K562 (cell line): Measurements from ENCODE around the gene PPP1R14C. TPM values are rescaled to one million over a fixed set of nuclear protein-coding genes. Genes with fewer than 3 reads are reported as not detected.

Experiments
- ATAC-seq: fragments of 200-7000 bp; cut with Tn5 transposase; 3 replicates; pipeline ENCODE4 v1.9.1; 2020; ENCODE audit warnings: moderate library complexity
- BruUV-seq: library from RNA; stranded (reverse); fragments of 400-500 nt; replicated peaks from 2 replicates; lab custom pipeline; 2021; lab: Mats Ljungman, UMichigan
- CTCF ChIA-PET: fragments of 300-600 bp; formaldehyde crosslinking; extraction: SDS; loops from one replicate; lab custom pipeline; 2021; ENCODE audit warnings: low intra/inter-chr PET ratio; lab: Yijun Ruan, JAX
- POLR2A ChIA-PET: fragments of 300-600, 350-650 bp; sonication (Branson Sonifier 250); formaldehyde crosslinking; extraction: SDS; loops from one replicate; lab custom pipeline; 2021; ENCODE audit warnings: antibody characterized with exemption, inconsistent platforms; lab: Yijun Ruan, JAX
- DNase-seq, 4 experiments: peaks; one replicate each; pipeline versions ENCODE4 v3.0.0 to v3.0.0-alpha.2; 2011 to 2018; ENCODE audit warnings: low spot score in 3 of 4, mixed read lengths in 3 of 4; ENCODE audit errors: extremely low read depth in 1 of 4
- FAIRE-seq: peaks from 2 replicates; lab custom pipeline; 2011; peaks lifted over from hg19 to GRCh38; lab: Jason Lieb, UNC
- H2AFZ ChIP-seq: 2 replicates; pipeline ENCODE4 v1.6.0; 2011; ENCODE audit warnings: low read depth, low read length, control low read depth, inconsistent platforms
- H3K27ac ChIP-seq: fragments of 200-600 bp; 3 replicates; pipeline ENCODE4 v1.8.0; 2011; ENCODE audit warnings: low read depth, mild to moderate bottlenecking, control low read depth, inconsistent platforms, low read length, moderate library complexity, mixed read lengths; ENCODE audit errors: extremely low read depth
- H3K27me3 ChIP-seq, 2 experiments: fragments of 300-600 bp in 1 of 2; 2 replicates in 1 of 2; 3 replicates in 1 of 2; pipeline versions ENCODE4 v1.6.0 to v1.8.0; 2011; ENCODE audit warnings: inconsistent platforms in 2 of 2, low read length in 2 of 2, mild to moderate bottlenecking in 1 of 2, mixed read lengths in 1 of 2, moderate library complexity in 1 of 2; ENCODE audit not compliant: control insufficient read depth in 2 of 2, insufficient read depth in 2 of 2
- H3K36me3 ChIP-seq: fragments of 300-600 bp; 3 replicates; pipeline ENCODE4 v1.8.0; 2011; ENCODE audit warnings: mild to moderate bottlenecking, low read length, inconsistent platforms; ENCODE audit not compliant: control insufficient read depth, insufficient read depth
- H3K4me1 ChIP-seq, 2 experiments: fragments of 200-600 bp in 1 of 2; replicated peaks in 1 of 2; 2 replicates in 1 of 2; 3 replicates in 1 of 2; pipeline versions ENCODE4 v1.5.1 to v1.8.0; 2011; ENCODE audit warnings: inconsistent platforms in 2 of 2, low read length in 2 of 2, mild to moderate bottlenecking in 1 of 2, mixed read lengths in 1 of 2, moderate library complexity in 1 of 2; ENCODE audit not compliant: control insufficient read depth in 2 of 2, insufficient read depth in 2 of 2
- H3K4me2 ChIP-seq: 2 replicates; pipeline ENCODE4 v1.6.1; 2011; ENCODE audit warnings: low read length, control low read depth, inconsistent platforms, mixed read lengths; ENCODE audit not compliant: insufficient read depth
- H3K4me3 ChIP-seq: fragments of 200-600 bp; sonication (generic), shearing (Covaris generic); 2 replicates; pipeline ENCODE4 v1.5.1; 2016; ENCODE audit warnings: control low read depth, inconsistent platforms
- H3K79me2 ChIP-seq: fragments of 200-600 bp; 3 replicates; pipeline ENCODE4 v1.8.0; 2011; ENCODE audit warnings: low read length, inconsistent platforms; ENCODE audit not compliant: control insufficient read depth, insufficient read depth
- H3K9ac ChIP-seq, 2 experiments: 2 replicates each; pipeline versions ENCODE4 v1.6.0 to v1.6.1; 2011; ENCODE audit warnings: low read depth in 2 of 2, low read length in 2 of 2, control low read depth in 1 of 2, inconsistent platforms in 1 of 2, mild to moderate bottlenecking in 1 of 2, mixed read lengths in 1 of 2; ENCODE audit not compliant: insufficient read depth in 1 of 2
- H3K9me1 ChIP-seq: one replicate; pipeline ENCODE4 v1.6.0; 2011; ENCODE audit warnings: inconsistent platforms, mild to moderate bottlenecking, low read length, moderate library complexity; ENCODE audit not compliant: control insufficient read depth, insufficient read depth
- H3K9me3 ChIP-seq: replicated peaks from 2 replicates; pipeline ENCODE4 v1.5.1; 2011; ENCODE audit warnings: low read depth, low read length, inconsistent platforms; ENCODE audit not compliant: control insufficient read depth, insufficient read depth
- H4K20me1 ChIP-seq: replicated peaks from 2 replicates; pipeline ENCODE4 v1.6.1; 2011; ENCODE audit warnings: low read length, inconsistent platforms, mixed read lengths; ENCODE audit not compliant: control insufficient read depth, insufficient read depth
- CTBP1 ChIP-seq: fragments of 450-650 bp; IDR thresholded peaks from 2 replicates; pipeline ENCODE4 v1.6.1; 2016; ENCODE audit warnings: borderline replicate concordance
- ESRRB ChIP-seq: fragments of 250-450 bp; sonication (Bioruptor Pico); IDR thresholded peaks from 2 replicates; pipeline ENCODE4 v1.5.0; 2020; ENCODE audit warnings: mild to moderate bottlenecking, moderate library complexity, borderline replicate concordance
- FOXA3 ChIP-seq, 2 experiments: fragments of 450-650 bp in 1 of 2; sonication (generic) in 1 of 2; formaldehyde crosslinking; IDR thresholded peaks in 1 of 2; conservative IDR thresholded peaks in 1 of 2; 2 replicates each; pipeline versions ENCODE4 v1.4.0 to v1.8.0; 2020 to 2022; ENCODE audit warnings: mild to moderate bottlenecking in 2 of 2, missing genetic modification reagents in 1 of 2
- OTX1 ChIP-seq: fragments of 450-650 bp; formaldehyde crosslinking; IDR thresholded peaks from 2 replicates; pipeline ENCODE4 v1.4.0; 2022; ENCODE audit warnings: mild to moderate bottlenecking
- SPI1 ChIP-seq: IDR thresholded peaks from 2 replicates; pipeline ENCODE4 v1.6.1; 2011; ENCODE audit warnings: low read depth, low read length, control low read depth, borderline replicate concordance
- TCFL5 ChIP-seq: fragments of 250-450 bp; sonication (Bioruptor Pico); conservative IDR thresholded peaks from 2 replicates; pipeline ENCODE4 v1.6.1; 2021; ENCODE audit warnings: mild to moderate bottlenecking, moderate library complexity, matching md5 sums
- WGBS: fragments of 100-300 bp; shearing (Covaris generic); methylation state at CpG from one replicate; pipeline ENCODE4 v1.1.6; 2016; ENCODE audit warnings: low coverage, mixed read lengths; ENCODE audit not compliant: insufficient coverage; ENCODE audit errors: missing lambda C conversion rate; 5-methylcytosine and 5-hydroxymethylcytosine counted together
- in situ Hi-C: fragments of 300-500 bp; cut with MboI; formaldehyde crosslinking; loops from 4 replicates; pipeline ENCODE4 v1.15.0; 2018; ENCODE audit warnings: inconsistent platforms, mixed read lengths
- intact Hi-C: fragments of 100-400 bp; cut with micrococcal nuclease; formaldehyde crosslinking; loops from 2 replicates; pipeline ENCODE4 v1.14.2; 2022
- polyA plus RNA-seq, 8 experiments: library from polyadenylated mRNA; depleted of rRNA in 4 of 8; stranded (reverse) in 5 of 8; unstranded in 3 of 8; fragments of >200 nt; fragmentation: Nextera tagmentation in 2 of 8; fragmentation: Illumina TruSeq in 1 of 8; extraction: Ambion mirVana in 2 of 8; extraction: Trizol in 1 of 8; gene quantifications; 2 replicates each; pipeline versions ENCODE4 v1.2.1 to v1.2.3, GENCODE V29; 2011 to 2014; ENCODE audit warnings: inconsistent platforms in 1 of 8, missing spikeins in 1 of 8
- total RNA-seq, 7 experiments: library from RNA; depleted of rRNA in 6 of 7; stranded (reverse); fragments of >200 nt in 6 of 7; fragmentation: Illumina TruSeq in 2 of 7; extraction: Trizol in 2 of 7; gene quantifications; 2 replicates each; pipeline versions ENCODE4 v1.2.1 to v1.2.3, GENCODE V29; 2011 to 2021; ENCODE audit warnings: low replicate concordance in 1 of 7

Gene PPP1R14C
- total and polyA plus RNA-seq, 9 of the 15 experiments (the other 6 are each of a cell fraction or from before 2014, with no cell fraction given) = 4.5 to 16.6 (median 11.9) TPM

DNA sequence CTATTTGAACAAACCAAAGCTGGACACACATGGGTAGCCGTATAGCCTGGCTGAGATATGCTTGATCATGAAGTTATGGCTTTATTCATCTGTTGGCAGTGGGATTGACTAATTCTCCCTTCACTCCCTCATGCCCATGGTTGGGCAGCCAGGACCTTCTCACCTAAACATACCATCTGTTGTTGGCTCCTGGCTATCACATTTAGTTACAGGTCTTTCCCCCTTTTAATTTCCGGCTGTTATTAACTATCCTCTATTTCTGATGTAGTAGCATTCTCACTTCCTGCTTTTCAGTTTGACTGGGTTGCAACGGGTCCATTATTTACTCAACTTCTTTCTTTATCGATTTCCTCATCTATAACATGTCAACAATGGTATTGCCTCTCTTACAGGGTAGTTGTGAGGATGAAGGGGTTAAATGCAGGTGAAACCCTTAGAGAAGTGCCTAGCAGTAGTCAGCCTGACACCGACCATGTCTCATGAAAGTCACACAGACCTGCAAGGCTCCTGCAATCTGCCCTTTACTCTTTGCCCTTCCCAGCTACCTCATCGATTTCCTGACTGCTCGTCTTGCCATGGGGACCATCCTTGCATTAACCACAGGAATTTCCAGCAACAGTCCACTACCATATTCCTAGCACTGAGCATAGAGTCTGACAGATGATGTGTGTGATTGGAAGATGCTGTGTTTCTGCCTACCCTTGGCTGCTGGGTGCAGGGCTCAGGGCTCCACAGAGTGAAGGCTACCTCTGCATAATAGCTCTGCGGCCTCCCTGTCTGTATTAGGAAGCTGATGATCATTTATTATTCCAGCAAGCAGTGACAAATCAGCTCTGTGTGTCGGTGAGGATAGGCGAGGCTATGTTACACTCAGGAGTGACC, 42.2 kb downstream of the PPP1R14C start:
- no peaks in the 10 kb centered on the region for H3K27me3 ChIP-seq
- H3K9me3 ChIP-seq = no peaks in the 10 kb centered on the region
- peaks cover 2% of the 10 kb centered on the region; the same call in 1 of the 3 replicates for H3K79me2 ChIP-seq
- no peak for FAIRE-seq
- no peak overlapping the region for H3K4me3 ChIP-seq
- in situ Hi-C loops (no loop called here), intact Hi-C loops (loop anchor here (5.0 kb wide), 1 partner anchor 103 kb away; no protein-coding TSS in a partner anchor)
- ChIA-PET POLR2A (interaction anchor here (1.4 kb wide), 1 partner anchor 10 kb away, joined by 4 read pairs; no protein-coding TSS in a partner anchor), CTCF (no interaction called here)
- no peaks in the 10 kb centered on the region for H3K36me3 ChIP-seq
- peaks cover 15 to 32% of the 10 kb centered on the region in 2 experiments; a peak in 4 of 5 replicates for H3K4me1 ChIP-seq
- H3K9ac ChIP-seq = no peak overlapping the region; a peak in 1 of 4 replicates
- H2AFZ ChIP-seq = no peak overlapping the region
- TF ChIP-seq ESRRB (CRISPR knock-in tag) (no peak), TCFL5 (CRISPR knock-in tag) (no peak), SPI1 (0 out of 2 replicates have a peak, but pooled peaks have one; percentile 4), FOXA3 (CRISPR knock-in tag; conservative IDR thresholded peaks at IDR 0.05 in 1 of 2, IDR thresholded peaks at IDR 0.05 in 1 of 2) (peak in 1 of 2 experiments; percentile 47; a peak in 1 of 4 replicates), CTBP1 (0 out of 2 replicates have a peak, but pooled peaks have one; percentile 17), OTX1 (CRISPR knock-in tag) (no peak)
- H3K4me2 ChIP-seq = no peak overlapping the region
- BruUV-seq = no TSS peak
- DNase-seq = no peak
- 64% methylated on average over 10 of the region's 10 CpGs for WGBS
- H4K20me1 ChIP-seq = no peaks in the 10 kb centered on the region
- no peak overlapping the region for H3K27ac ChIP-seq
- no peaks in the 10 kb centered on the region for H3K9me1 ChIP-seq
- peak; percentile 23 for ATAC-seq
